Measurements from ENCODE around the gene DLAT.

DNA sequence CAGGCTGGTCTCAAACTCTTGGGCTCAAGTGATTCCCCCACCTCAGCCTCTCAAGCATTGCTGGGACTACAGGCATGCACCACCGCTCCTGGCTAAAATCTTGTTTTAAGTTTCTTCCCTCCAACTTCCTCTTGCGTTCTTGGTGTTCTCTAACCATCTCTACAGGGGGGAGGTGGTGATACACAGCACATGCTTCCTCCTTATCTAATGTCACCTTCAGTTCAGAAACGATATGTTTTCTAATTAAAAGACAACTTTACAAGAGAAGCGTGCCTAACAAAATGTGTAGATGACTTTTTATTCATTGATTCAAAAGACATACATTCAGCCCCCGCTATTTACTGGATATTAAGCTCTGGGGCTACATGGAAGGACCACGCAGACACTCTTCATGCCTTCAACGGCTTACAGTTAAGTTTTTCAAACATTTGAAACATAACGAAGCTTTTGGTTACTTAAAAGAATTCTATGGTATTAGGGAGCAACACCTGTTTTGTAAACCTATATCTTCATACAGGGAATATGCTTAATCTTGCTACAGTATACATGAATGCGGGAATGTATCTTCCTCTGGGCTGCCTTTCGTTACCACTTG lies 933 bp upstream of the DLAT start:
- TF ChIP-seq POLR2A (IDR thresholded peaks at IDR 0.05): no peak
- TF ChIP-seq, protein P1, sequence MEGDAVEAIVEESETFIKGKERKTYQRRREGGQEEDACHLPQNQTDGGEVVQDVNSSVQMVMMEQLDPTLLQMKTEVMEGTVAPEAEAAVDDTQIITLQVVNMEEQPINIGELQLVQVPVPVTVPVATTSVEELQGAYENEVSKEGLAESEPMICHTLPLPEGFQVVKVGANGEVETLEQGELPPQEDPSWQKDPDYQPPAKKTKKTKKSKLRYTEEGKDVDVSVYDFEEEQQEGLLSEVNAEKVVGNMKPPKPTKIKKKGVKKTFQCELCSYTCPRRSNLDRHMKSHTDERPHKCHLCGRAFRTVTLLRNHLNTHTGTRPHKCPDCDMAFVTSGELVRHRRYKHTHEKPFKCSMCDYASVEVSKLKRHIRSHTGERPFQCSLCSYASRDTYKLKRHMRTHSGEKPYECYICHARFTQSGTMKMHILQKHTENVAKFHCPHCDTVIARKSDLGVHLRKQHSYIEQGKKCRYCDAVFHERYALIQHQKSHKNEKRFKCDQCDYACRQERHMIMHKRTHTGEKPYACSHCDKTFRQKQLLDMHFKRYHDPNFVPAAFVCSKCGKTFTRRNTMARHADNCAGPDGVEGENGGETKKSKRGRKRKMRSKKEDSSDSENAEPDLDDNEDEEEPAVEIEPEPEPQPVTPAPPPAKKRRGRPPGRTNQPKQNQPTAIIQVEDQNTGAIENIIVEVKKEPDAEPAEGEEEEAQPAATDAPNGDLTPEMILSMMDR (IDR thresholded peaks at IDR 0.05): no peak

All from lower leg skin (tissue), 3 donors.